GM21723 (cell line): ENCODE measurements around the gene WFDC1.

Experiments used
- ATAC-seq: cut with Tn5 transposase; IDR thresholded peaks from one replicate; pipeline ENCODE4 v1.9.1; 2021; ENCODE audit warnings: mild to moderate bottlenecking, moderate library complexity; ENCODE audit not compliant: unreplicated experiment

WFDC1 gene

GRCh38 chr16:84294531-84295142, at the start of gene WFDC1:
TSS of gene WFDC1 (plus strand) at chr16:84294878. CDS start at chr16:84294972, 94 bp downstream.
- no peak for ATAC-seq

GRCh38 chr16:84245956-84246678, 48.6 kb upstream of the WFDC1 start:
- no peak for ATAC-seq

GRCh38 chr16:84246679-84247077, 48.0 kb upstream of the WFDC1 start:
- no peak for ATAC-seq

- ATAC-seq = no peak
These were observed 47.3 kb upstream of the WFDC1 start for GRCh38 chr16:84247331-84247730.

- ATAC-seq = no peak
These were observed 46.8 kb upstream of the WFDC1 start for GRCh38 chr16:84247844-84248243.

GRCh38 chr16:84252184-84252583, 42.5 kb upstream of the WFDC1 start:
- no peak for ATAC-seq

- ATAC-seq = no peak
These were observed 41.5 kb upstream of the WFDC1 start for GRCh38 chr16:84253173-84253572.

- ATAC-seq = no peak
These were observed 40.6 kb upstream of the WFDC1 start for GRCh38 chr16:84254062-84254461.

- ATAC-seq = no peak
These were observed 39.4 kb upstream of the WFDC1 start for GRCh38 chr16:84255050-84255810.

- ATAC-seq = no peak
These were observed 36.4 kb upstream of the WFDC1 start for GRCh38 chr16:84258266-84258665.

GRCh38 chr16:84259691-84260090, 35.0 kb upstream of the WFDC1 start:
- no peak for ATAC-seq

GRCh38 chr16:84260766-84261554, 33.7 kb upstream of the WFDC1 start:
- no peak for ATAC-seq

GRCh38 chr16:84262031-84262430, 32.6 kb upstream of the WFDC1 start:
- no peak for ATAC-seq

GRCh38 chr16:84262939-84263338, 31.7 kb upstream of the WFDC1 start:
- no peak for ATAC-seq

GRCh38 chr16:84266451-84266850, 28.2 kb upstream of the WFDC1 start:
- ATAC-seq = no peak

GRCh38 chr16:84267380-84267779, 27.3 kb upstream of the WFDC1 start:
- ATAC-seq = no peak

- ATAC-seq = no peak
These were observed 26.2 kb upstream of the WFDC1 start for GRCh38 chr16:84268291-84269040.

- ATAC-seq = no peak
These were observed 24.6 kb upstream of the WFDC1 start for GRCh38 chr16:84270071-84270470.

GRCh38 chr16:84270531-84270930, 24.1 kb upstream of the WFDC1 start:
- ATAC-seq = no peak

GRCh38 chr16:84271037-84271436, 23.6 kb upstream of the WFDC1 start:
- ATAC-seq = no peak
